PC-9 (cell line): ENCODE measurements around the gene TMEM151A. TPM values are rescaled to one million over a fixed set of nuclear protein-coding genes. Genes with fewer than 3 reads are reported as not detected.

Experiments used
- BruUV-seq: library from RNA; stranded (reverse); fragments of 400-500 nt; replicated peaks from 2 replicates; lab custom pipeline; 2021; lab: Mats Ljungman, UMichigan
- CTCF ChIA-PET: fragments of 300-600 bp; sonication (Branson Sonifier 250); formaldehyde crosslinking; loops from one replicate; lab custom pipeline; 2022; ENCODE audit warnings: antibody characterized with exemption; lab: Charles Lee
- POLR2A ChIA-PET: fragments of 300-600 bp; sonication (Branson Sonifier 250); formaldehyde crosslinking; loops from one replicate; lab custom pipeline; 2022; ENCODE audit warnings: antibody characterized with exemption; ENCODE audit not compliant: unreplicated experiment; lab: Charles Lee
- DNase-seq, 2 experiments: peaks; one replicate each; pipeline versions ENCODE4 v3.0.0 to v3.0.0-alpha.2; 2015 to 2022; ENCODE audit warnings: mixed read lengths in 1 of 2
- H2AFZ ChIP-seq: fragments of 200-600 bp; sonication (generic); 2 replicates; pipeline ENCODE4 v1.8.1; 2017; ENCODE audit warnings: antibody characterized with exemption
- H3F3A ChIP-seq: fragments of 200-600 bp; sonication (generic); 2 replicates; pipeline ENCODE4 v1.8.1; 2017; ENCODE audit warnings: antibody characterized with exemption, mild to moderate bottlenecking, low read depth; ENCODE audit not compliant: insufficient read depth
- H3K27ac ChIP-seq: fragments of 200-600 bp; sonication (generic); 2 replicates; pipeline ENCODE4 v1.6.1; 2016; ENCODE audit warnings: mixed run types
- H3K27me3 ChIP-seq: fragments of 200-600 bp; sonication (generic); 2 replicates; pipeline ENCODE4 v1.6.1; 2016; ENCODE audit warnings: low read depth, mixed run types; ENCODE audit not compliant: insufficient read depth
- H3K36me3 ChIP-seq: fragments of 200-600 bp; sonication (generic); 2 replicates; pipeline ENCODE4 v1.6.1; 2016; ENCODE audit warnings: low read depth, mixed run types
- H3K4me1 ChIP-seq: fragments of 200-600 bp; sonication (generic); replicated peaks from 2 replicates; pipeline ENCODE4 v1.6.1; 2016; ENCODE audit warnings: mixed run types; ENCODE audit not compliant: insufficient read depth
- H3K4me2 ChIP-seq: fragments of 200-600 bp; sonication (generic); 2 replicates; pipeline ENCODE4 v1.6.1; 2017; ENCODE audit warnings: mixed run types
- H3K4me3 ChIP-seq: fragments of 200-600 bp; sonication (generic); 2 replicates; pipeline ENCODE4 v1.6.1; 2016; ENCODE audit warnings: mixed run types
- H3K79me2 ChIP-seq: fragments of 200-600 bp; sonication (generic); 2 replicates; pipeline ENCODE4 v1.6.1; 2017; ENCODE audit warnings: low read depth, mixed run types
- H3K9me2 ChIP-seq: fragments of 200-600 bp; sonication (generic); 2 replicates; pipeline ENCODE4 v1.8.1; 2017; ENCODE audit warnings: mild to moderate bottlenecking; ENCODE audit not compliant: insufficient read depth
- H3K9me3 ChIP-seq: fragments of 200-600 bp; sonication (generic); 2 replicates; pipeline ENCODE4 v1.8.1; 2016; ENCODE audit warnings: low read depth; ENCODE audit not compliant: insufficient read depth
- H4K20me1 ChIP-seq: fragments of 200-600 bp; sonication (generic); 2 replicates; pipeline ENCODE4 v1.8.1; 2017; ENCODE audit not compliant: insufficient read depth
- CTCF ChIP-seq: fragments of 200-600 bp; sonication (generic); conservative IDR thresholded peaks from 2 replicates; pipeline ENCODE4 v1.6.1; 2017; ENCODE audit warnings: mixed run types, antibody characterized with exemption, mild to moderate bottlenecking, moderate library complexity
- EZH2 ChIP-seq: fragments of 200-600 bp; sonication (generic); IDR thresholded peaks from 2 replicates; pipeline ENCODE4 v1.8.0; 2017; ENCODE audit warnings: antibody characterized with exemption, low read depth
- intact Hi-C: fragments of 100-400 bp; cut with micrococcal nuclease; formaldehyde crosslinking; loops from one replicate; pipeline ENCODE4 v1.10.0; 2022; ENCODE audit not compliant: unreplicated experiment
- total RNA-seq: library from RNA; stranded (reverse); gene quantifications from 2 replicates; pipeline ENCODE4 v1.2.3, GENCODE V29; 2021

The TMEM151A gene
- total RNA-seq, 1 experiment from 2014 or later = 0.22 TPM

GRCh38 chr11:66285250-66285947 is 6.3 kb upstream of the TMEM151A start:
- Histone ChIP-seq H3K4me1 (peaks cover 15% of the 10 kb centered on the region), H3K27me3 (no peaks in the 10 kb centered on the region), H3K9me2 (no peaks in the 10 kb centered on the region), H3K36me3 (no peaks in the 10 kb centered on the region; the same call in 1 of the 2 replicates), H3K4me2 (no peak overlapping the region), H2AFZ (no peak overlapping the region), H3K27ac (no peak overlapping the region), H3K79me2 (peaks cover 24% of the 10 kb centered on the region), H3K4me3 (no peak overlapping the region), H3F3A (peaks cover 42% of the 10 kb centered on the region), H3K9me3 (no peaks in the 10 kb centered on the region), H4K20me1 (peaks cover 36% of the 10 kb centered on the region)
- no peak for DNase-seq
- ChIA-PET CTCF (no interaction called here), POLR2A (interaction anchor here (0.6 kb wide), 1 partner anchor 178 kb away, joined by 5 read pairs; no protein-coding TSS in a partner anchor)
- intact Hi-C loops = no loop called here
- BruUV-seq = no TSS peak
- TF ChIP-seq CTCF (no peak), EZH2 (no peak)

- BruUV-seq = no TSS peak
- H3K9me3 ChIP-seq = no peaks in the 10 kb centered on the region
- POLR2A ChIA-PET = interaction anchor here (0.7 kb wide), 1 partner anchor 17 kb away, joined by 3 read pairs; no protein-coding TSS in a partner anchor
- intact Hi-C loops = no loop called here
- no peak for DNase-seq
- H3K27ac ChIP-seq = no peak overlapping the region
- H3F3A ChIP-seq = peaks cover 34% of the 10 kb centered on the region
- H3K27me3 ChIP-seq = no peaks in the 10 kb centered on the region
- H3K4me2 ChIP-seq = no peak overlapping the region
- no peak overlapping the region for H3K4me3 ChIP-seq
- TF ChIP-seq CTCF = no peak
- TF ChIP-seq EZH2 = no peak
- H2AFZ ChIP-seq = no peak overlapping the region
- H3K4me1 ChIP-seq = peaks cover 19% of the 10 kb centered on the region
- CTCF ChIA-PET = interaction anchor here (0.6 kb wide), 1 partner anchor 19 kb away, joined by 3 read pairs; no protein-coding TSS in a partner anchor
- H3K36me3 ChIP-seq = no peaks in the 10 kb centered on the region; the same call in 1 of the 2 replicates
- H3K9me2 ChIP-seq = no peaks in the 10 kb centered on the region
- peaks cover 25% of the 10 kb centered on the region for H4K20me1 ChIP-seq
- peaks cover 24% of the 10 kb centered on the region for H3K79me2 ChIP-seq
Observed at GRCh38 chr11:66286699-66287098, 5.0 kb upstream of the TMEM151A start.

GRCh38 chr11:66287211-66287888 is 4.3 kb upstream of the TMEM151A start:
- Histone ChIP-seq H2AFZ (no peak overlapping the region), H3K4me1 (peaks cover 19% of the 10 kb centered on the region), H3K27ac (no peak overlapping the region), H4K20me1 (peaks cover 21% of the 10 kb centered on the region), H3K36me3 (no peaks in the 10 kb centered on the region; the same call in 1 of the 2 replicates), H3F3A (peaks cover 30% of the 10 kb centered on the region), H3K27me3 (no peaks in the 10 kb centered on the region), H3K4me2 (peak overlapping the region; percentile 90), H3K79me2 (peaks cover 24% of the 10 kb centered on the region), H3K9me3 (no peaks in the 10 kb centered on the region), H3K4me3 (peak overlapping the region; percentile 96; the same call in 1 of the 2 replicates), H3K9me2 (no peaks in the 10 kb centered on the region)
- BruUV-seq = no TSS peak
- no peak for TF ChIP-seq EZH2
- no peak for TF ChIP-seq CTCF
- ChIA-PET CTCF (interaction anchor here (0.7 kb wide), 1 partner anchor 127 kb away, joined by 19 read pairs; no protein-coding TSS in a partner anchor), POLR2A (no interaction called here)
- intact Hi-C loops = no loop called here
- DNase-seq = no peak
